ENCODE results near the gene XRCC5.
"Not testable (repeated sequence)": the region's sequence is repeated elsewhere in the genome, so short reads cannot be mapped to it uniquely, and the experiment has no call there.

The XRCC5 gene

DNA sequence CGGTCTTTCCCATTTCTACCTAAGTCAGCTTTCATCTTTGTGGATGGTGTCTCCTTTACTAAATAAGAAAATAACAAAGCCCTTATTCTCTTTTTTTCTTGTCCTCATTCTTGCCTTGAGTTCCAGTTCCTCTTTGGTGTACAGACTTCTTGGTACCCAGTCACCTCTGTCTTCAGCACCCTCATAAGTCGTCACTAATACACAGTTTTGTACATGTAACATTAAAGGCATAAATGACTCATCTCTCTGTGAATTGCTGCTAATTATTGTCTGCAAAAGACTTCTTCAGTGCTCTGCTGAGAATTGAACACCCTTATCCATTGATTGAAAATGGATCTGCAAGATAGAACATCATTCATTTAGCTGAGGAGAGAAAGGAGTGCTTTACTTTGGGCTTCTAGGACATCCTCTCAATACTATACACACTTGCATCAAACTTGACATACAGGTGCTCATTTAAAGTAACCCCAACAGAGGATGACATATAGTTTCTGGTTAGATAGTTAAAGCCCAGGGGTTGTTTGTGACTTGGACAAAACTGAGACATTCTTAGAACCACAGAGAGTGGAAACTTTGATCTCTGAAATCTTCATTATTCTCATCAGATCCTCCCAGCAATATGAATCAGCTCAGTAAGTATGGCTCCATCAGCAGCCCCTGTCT is 97.0 kb downstream of the XRCC5 start:
- DNase-seq: no peak

GRCh38 chr2:216206821-216207220 is 97.7 kb downstream of the XRCC5 start:
- DNase-seq: no peak

DNA sequence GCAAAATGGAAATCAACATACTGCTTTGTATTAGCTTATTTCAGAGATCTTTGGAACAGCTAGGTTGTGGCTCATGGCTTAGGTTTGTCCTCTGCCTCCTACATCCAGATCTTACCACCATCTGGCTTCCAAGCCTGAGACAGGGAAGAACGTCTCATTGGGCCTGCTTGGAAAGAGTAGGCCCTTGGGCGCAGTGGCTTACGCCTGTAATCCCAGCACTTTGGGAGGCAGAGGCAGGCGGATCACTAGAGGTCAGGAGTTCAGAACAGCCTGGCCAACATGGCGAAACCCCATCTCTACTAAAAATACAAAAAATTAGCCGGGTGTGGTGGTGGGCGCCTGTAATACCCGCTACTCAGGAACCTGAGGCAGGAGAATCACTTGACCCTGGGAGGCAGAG is 99.5 kb downstream of the XRCC5 start:
- not testable (repeated sequence) for DNase-seq

DNA sequence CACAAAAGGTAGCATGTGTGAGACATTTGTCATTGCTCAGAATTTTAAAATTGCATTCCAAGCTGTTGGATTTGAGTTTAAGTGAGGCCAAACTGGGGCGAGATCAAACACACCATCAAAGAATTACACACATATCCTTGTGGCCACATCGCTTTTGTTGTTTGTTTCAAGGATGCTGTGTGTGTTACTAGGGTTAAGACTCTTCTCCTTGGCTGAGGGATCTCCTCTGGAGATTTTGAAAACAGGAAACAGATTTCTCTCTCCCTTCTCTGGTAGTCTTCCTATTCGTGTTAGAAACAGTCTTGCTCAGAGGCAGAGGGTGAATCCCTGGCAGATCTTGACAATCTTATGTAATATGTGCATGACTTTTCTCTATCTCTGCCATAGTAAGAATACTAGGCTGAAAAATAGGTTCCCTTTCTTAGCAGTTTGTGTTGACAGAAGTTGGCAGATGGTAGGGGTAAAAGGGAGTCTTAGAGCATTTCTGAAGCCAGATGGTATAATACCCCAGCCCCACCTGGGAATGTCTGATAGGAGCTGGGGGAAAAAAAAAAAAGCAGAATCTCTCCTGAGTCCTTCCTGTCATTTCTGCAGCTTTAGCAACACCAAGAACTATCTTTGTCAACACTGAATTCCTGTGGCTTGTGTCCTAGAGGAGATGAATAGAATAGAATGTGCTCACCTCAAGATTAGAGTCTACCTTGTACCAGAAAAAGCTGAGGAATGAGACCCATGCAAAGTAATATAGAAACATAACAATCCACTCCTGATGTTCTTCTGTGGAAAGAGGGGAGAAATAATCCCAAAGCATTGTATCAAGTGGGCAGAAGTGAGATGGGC is 101.8 kb downstream of the XRCC5 start:
- peak; percentile 51 to 56 for DNase-seq

DNA sequence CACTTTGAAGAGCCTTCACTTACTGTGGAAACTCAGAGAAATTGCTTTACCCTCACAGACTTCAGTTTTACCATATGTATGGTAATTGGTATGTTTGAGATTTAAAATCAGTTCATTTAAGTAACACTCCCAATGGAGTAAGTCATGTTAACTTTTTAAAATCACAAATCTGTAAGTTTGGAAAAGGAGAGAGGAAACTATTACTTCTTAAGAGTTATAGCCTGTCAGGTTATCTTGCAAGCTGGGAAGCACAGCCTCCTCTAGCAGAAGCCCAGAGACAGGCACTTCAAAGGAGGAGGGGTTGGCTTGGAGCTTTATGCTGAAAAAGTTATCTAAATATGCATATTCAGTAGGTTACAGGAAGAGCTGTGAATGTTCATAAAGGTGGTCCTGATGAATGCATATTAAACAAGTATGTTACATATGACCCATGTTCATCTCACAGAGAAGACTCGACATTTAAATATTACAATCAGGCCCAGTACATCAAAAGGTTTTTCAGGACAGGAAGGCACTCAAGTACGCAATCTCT is 102.5 kb downstream of the XRCC5 start:
- DNase-seq: no peak

GRCh38 chr2:216214768-216215167 is 105.6 kb downstream of the XRCC5 start:
- DNase-seq: no peak

DNA sequence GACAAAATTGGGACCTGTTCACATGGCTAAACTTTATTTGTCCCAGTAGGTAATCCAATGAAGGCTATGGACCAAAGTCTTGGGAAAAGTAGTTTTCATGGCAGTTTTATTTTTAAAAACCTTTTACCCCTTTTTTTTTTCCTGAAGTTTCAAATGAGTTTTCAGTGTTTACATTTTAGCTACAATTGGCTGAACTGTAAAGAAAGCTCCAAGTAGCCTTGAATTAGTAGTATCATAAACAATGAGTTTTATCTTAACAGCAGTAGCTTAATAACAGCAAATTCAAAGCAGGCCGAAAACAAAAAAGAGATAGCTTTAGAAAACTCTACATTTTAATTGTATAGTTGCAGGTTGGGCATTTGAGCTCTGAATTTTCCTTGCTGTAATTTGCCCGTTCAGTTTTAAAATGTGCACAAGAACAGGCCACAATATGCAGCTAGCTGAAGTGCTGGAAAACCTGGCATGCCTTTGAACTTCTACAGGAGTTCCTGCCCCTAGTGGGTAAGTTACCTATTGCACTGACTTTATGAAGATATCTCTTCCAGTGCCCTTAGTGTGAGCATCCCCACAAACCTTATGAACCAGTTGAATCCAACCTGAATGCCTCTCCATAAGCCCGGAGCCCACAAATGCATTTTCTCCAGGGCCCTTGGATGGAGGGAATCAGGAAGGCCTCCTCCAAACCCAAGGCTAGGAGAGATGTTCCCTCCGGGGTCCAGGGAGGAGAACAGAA is 106.7 kb downstream of the XRCC5 start:
- DNase-seq: peak; percentile 2 to 6

DNA sequence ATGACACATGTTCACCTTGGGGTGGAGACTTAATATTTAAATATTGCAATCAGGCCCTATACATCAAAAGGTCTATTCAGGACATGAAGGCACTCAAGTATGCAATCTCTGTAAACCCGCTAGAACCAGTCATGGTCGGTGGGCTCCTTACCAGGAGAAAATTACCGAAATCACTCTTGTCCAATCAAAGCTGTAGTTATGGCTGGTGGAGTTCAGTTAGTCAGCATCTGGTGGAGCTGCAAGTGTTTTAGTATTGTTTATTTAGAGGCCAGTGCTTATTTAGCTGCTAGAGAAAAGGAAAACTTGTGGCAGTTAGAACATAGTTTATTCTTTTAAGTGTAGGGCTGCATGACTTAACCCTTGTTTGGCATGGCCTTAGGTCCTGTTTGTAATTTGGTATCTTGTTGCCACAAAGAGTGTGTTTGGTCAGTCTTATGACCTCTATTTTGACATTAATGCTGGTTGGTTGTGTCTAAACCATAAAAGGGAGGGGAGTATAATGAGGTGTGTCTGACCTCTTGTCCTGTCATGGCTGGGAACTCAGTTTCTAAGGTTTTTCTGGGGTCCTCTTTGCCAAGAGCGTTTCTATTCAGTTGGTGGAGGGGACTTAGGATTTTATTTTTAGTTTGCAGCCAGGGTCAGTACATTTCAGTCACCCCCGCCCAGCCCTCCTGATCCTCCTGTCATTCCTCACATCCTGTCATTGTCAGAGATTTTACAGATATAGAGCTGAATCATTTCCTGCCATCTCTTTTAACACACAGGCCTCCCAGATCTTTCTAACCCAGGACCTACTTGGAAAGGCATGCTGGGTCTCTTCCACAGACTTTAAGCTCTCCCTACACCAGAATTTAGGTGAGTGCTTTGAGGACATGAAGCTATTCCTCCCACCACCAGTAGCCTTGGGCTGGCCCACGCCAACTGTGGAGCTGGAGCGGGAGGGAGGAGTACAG is 108.1 kb downstream of the XRCC5 start:
- no peak for DNase-seq

DNA sequence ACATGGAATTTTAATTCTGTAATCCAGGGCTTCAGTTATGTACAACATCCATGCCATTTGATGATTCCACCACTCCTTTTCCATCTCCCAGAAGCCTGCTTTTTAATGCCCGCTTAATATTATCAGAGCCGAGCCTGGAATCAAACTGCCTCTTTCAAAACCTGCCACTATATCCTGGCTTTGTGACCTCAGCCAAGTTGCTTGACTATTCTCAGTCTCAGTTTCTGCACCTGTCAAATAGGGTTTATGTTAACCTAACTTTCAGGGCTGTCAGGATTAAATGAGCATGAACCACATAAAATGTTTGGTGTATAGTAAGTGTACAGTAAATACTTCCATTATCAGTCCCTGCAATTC is 108.7 kb downstream of the XRCC5 start:
- no peak for DNase-seq

- no peak for DNase-seq
Observed at GRCh38 chr2:216219861-216220260, 110.7 kb downstream of the XRCC5 start.

DNA sequence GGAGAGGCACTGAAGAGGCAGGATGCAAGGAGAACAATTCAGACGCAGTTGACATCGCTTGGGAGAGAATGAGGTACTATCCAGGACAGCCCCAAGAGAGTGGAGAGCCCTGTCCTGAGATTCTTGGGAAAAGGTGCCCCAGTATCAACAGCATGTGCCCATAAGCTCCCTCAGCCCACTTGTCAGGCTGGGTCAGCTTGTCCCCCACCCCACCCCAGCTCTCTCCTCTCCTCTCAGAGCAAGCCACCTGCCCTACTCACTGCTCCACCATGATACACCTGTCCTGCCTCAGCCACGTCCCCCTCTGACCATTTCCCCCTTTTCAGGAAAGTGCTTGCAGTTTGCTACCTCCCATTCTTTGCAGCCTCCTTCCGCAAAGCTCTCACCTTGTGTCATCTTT is 111.8 kb downstream of the XRCC5 start:
- DNase-seq: no peak

- no peak for DNase-seq
Observed at GRCh38 chr2:216221811-216222210, 112.7 kb downstream of the XRCC5 start.

GRCh38 chr2:216222650-216223352 is 113.7 kb downstream of the XRCC5 start:
- DNase-seq: no peak

- DNase-seq: no peak
Observed at GRCh38 chr2:216224388-216224787, 115.2 kb downstream of the XRCC5 start.

GRCh38 chr2:216229277-216229914 is 120.2 kb downstream of the XRCC5 start:
- no peak for DNase-seq

DNA sequence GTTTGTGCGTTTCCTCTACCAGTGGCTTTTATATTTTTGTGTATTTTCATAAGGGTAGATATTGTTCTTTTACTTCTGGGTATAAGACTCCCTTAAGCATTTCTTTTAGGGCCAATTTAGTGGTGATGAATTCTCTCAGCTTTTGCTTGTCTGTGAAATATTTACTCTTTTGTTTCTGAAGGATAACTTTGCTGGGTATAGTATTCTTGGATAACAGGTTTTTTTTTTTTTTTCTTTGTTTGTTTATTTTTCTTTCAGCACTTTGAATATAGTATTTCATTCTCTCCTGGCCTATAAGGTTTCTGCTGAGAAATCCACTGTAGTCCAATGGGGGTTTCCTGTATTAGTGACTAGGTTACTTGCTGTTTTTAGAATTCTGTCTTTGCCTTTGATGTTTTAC is 122.7 kb downstream of the XRCC5 start:
- DNase-seq: no peak

DNA sequence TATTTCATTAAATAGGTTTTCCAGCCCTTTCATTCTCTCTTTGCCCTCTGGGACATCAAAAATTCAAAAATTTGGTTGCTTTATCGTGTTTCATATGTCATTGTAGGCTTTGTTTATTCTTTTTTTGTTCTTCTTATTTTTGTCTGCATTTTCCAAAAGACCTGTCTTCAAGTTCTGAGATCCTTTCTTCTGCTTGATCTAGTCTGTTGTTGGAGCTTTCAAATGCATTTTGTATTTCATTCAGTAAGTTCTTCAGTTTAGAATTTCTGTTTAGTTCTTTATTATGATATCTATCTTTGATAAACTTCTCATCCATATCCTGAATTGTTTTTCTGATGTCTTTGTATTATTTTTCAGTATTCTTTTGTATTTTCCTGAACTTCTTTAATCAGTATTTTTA is 123.6 kb downstream of the XRCC5 start:
- DNase-seq: no peak

DNA sequence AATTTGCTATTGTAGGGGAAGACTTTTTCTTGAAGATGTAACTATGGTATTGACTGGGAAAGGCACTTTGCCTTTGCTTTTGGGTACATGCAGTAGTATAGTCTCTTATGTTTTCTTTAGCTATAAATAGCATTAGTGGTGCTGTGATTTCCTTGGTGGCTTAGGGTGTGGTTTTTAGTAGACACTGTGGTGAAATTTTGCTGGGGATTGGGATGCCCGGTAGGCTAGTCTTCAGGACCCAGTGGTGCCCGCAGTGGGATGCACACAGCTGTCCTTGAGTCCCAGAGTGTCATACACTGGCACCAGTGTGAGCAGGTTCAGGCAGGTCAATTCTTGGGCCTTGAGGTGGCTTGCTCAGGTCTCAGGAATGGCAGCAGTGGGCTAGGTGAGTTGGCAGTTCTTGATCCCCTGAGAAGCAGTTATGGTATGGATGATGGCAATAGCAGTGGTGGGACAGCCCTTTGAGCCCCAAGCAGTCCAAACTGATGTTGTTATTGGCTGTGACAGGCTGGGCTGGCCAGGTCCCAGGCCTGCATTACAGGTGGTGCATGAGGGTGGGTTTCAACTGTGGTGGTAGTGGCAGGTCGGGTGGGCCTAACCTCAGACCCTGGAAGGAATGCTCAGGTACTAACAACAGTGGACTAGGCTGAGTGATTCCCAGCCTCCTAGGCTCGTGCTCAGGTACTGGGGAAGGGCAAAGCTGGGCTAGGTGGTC is 124.3 kb downstream of the XRCC5 start:
- DNase-seq: no peak

DNA sequence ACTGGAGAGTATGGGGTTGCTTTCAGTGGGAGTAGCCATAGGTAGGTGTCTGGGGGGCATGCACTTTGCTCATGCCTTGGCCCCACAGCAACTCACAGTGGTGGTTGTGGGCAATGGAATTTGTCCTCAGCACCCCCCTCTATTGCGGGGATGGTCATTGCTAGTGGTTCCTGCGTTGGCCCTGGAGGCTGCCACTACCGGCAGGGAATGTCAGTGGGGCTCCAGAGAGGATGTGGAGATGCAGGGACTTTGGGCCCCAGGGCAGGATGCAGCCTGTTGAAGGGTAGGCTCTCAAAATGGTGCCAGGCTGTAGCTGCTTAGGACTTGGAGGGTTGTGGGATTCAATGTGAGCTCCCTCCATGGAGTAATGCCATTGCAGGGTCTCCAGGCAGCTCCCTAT is 125.0 kb downstream of the XRCC5 start:
- no peak for DNase-seq

DNA sequence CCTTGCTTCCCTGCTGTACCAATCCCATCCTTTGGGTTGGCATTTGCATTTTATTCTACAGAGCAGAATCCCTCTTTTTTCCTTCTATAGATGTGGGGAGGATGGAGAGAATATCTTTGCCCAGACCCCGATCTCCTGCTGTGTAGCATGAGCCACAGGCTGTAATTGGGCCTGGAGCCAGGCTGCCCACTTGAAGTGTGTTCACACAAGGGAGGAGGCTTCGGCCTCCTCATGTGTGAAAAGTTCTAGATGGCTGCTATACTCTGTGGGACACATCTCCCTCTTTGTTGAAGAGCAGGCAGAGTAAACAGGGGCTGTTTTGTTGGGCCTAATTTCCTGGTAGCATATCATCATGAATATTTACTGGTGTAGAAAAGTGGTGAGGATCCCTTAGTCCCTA is 126.3 kb downstream of the XRCC5 start:
- no peak for DNase-seq

GRCh38 chr2:216235896-216236295 is 126.7 kb downstream of the XRCC5 start:
- no peak for DNase-seq
